CD14-positive monocyte (primary cell): ENCODE data around the gene OR4F6. TPM values are rescaled to one million over a fixed set of nuclear protein-coding genes. Genes with fewer than 3 reads are reported as not detected.

ENCODE experiments used
- DNase-seq, 3 donors: peaks; one replicate each; pipeline ENCODE4 v3.0.0-alpha.2; 2011 to 2022
- H2AFZ ChIP-seq: 2 replicates; pipeline ENCODE4 v1.6.0; 2012; ENCODE audit warnings: mild to moderate bottlenecking, low read depth, low read length, inconsistent platforms; ENCODE audit not compliant: insufficient read depth, poor library complexity, severe bottlenecking
- H3K27ac ChIP-seq, 2 donors: 1 replicate in 1 of 2; 2 replicates in 1 of 2; pipeline ENCODE4 v1.5.1; 2012 to 2013; ENCODE audit warnings: low read length in 2 of 2, control low read depth in 1 of 2, inconsistent platforms in 1 of 2, low read depth in 1 of 2, mild to moderate bottlenecking in 1 of 2
- H3K27me3 ChIP-seq, 2 donors: one replicate each; pipeline versions ENCODE4 v1.6.0 to v1.6.1; 2011 to 2013; ENCODE audit warnings: low read length in 2 of 2; ENCODE audit not compliant: control insufficient read depth in 2 of 2, insufficient read depth in 2 of 2
- H3K36me3 ChIP-seq, 2 donors: replicated peaks in 1 of 2; 1 replicate in 1 of 2; 2 replicates in 1 of 2; pipeline versions ENCODE4 v1.5.1 to v1.6.1; 2012 to 2013; ENCODE audit warnings: low read length in 2 of 2, control low read depth in 1 of 2, inconsistent platforms in 1 of 2, mild to moderate bottlenecking in 1 of 2; ENCODE audit not compliant: insufficient read depth in 2 of 2, control insufficient read depth in 1 of 2
- H3K4me1 ChIP-seq, 2 donors: 1 replicate in 1 of 2; 2 replicates in 1 of 2; pipeline versions ENCODE4 v1.5.1 to v1.6.1; 2012 to 2013; ENCODE audit warnings: low read length in 2 of 2, control low read depth in 1 of 2, inconsistent platforms in 1 of 2, mild to moderate bottlenecking in 1 of 2, moderate library complexity in 1 of 2; ENCODE audit not compliant: insufficient read depth in 2 of 2, control insufficient read depth in 1 of 2
- H3K4me2 ChIP-seq: replicated peaks from 2 replicates; pipeline ENCODE3; 2012; ENCODE audit warnings: low read length, moderate library complexity, mild to moderate bottlenecking; ENCODE audit not compliant: poor library complexity, severe bottlenecking; ENCODE audit errors: extremely low read depth
- H3K4me3 ChIP-seq, 3 experiments: fragments of 200-600 bp in 1 of 3; sonication (generic) in 1 of 3; replicated peaks in 1 of 3; 1 replicate in 2 of 3; 2 replicates in 1 of 3; pipeline ENCODE4 v1.5.1; 2011 to 2013; ENCODE audit warnings: low read length in 3 of 3, mild to moderate bottlenecking in 3 of 3, control low read depth in 2 of 3, low read depth in 2 of 3, inconsistent platforms in 1 of 3, moderate library complexity in 1 of 3
- H3K79me2 ChIP-seq: 2 replicates; pipeline ENCODE4 v1.6.0; 2012; ENCODE audit warnings: mild to moderate bottlenecking, control low read depth, inconsistent platforms, low read length, moderate library complexity; ENCODE audit not compliant: insufficient read depth
- H3K9ac ChIP-seq: 2 replicates; pipeline ENCODE4 v1.6.0; 2017; ENCODE audit warnings: low read length, mild to moderate bottlenecking; ENCODE audit not compliant: insufficient read depth, poor library complexity, severe bottlenecking
- H3K9me3 ChIP-seq, 2 donors: replicated peaks in 1 of 2; 1 replicate in 1 of 2; 2 replicates in 1 of 2; pipeline versions ENCODE4 v1.5.1 to v1.6.1; 2012 to 2013; ENCODE audit warnings: low read length in 2 of 2, control low read depth in 1 of 2; ENCODE audit not compliant: control insufficient read depth in 1 of 2, insufficient read depth in 1 of 2
- H4K20me1 ChIP-seq: 2 replicates; pipeline ENCODE4 v1.6.0; 2012; ENCODE audit warnings: mild to moderate bottlenecking, low read length, control low read depth, moderate library complexity; ENCODE audit not compliant: insufficient read depth
- H3K27ac Mint-ChIP-seq, 7 donors: one replicate each; pipeline ENCODE4 v1.8.0; 2020; ENCODE audit warnings: mild to moderate bottlenecking in 7 of 7, mixed read lengths in 7 of 7, moderate library complexity in 6 of 7, inconsistent platforms in 2 of 7
- H3K27me3 Mint-ChIP-seq, 3 donors: one replicate each; pipeline ENCODE4 v1.8.0; 2021 to 2022; ENCODE audit warnings: low read depth in 3 of 3, mild to moderate bottlenecking in 3 of 3, mixed read lengths in 3 of 3, moderate library complexity in 3 of 3, inconsistent platforms in 1 of 3
- H3K36me3 Mint-ChIP-seq, 2 donors: one replicate each; pipeline ENCODE4 v1.8.0; 2020; ENCODE audit warnings: mixed read lengths in 2 of 2, inconsistent platforms in 1 of 2, mild to moderate bottlenecking in 1 of 2
- H3K4me1 Mint-ChIP-seq: one replicate; pipeline ENCODE4 v1.8.0; 2020; ENCODE audit warnings: mild to moderate bottlenecking, mixed read lengths
- H3K4me3 Mint-ChIP-seq, 2 donors: one replicate each; pipeline ENCODE4 v1.8.0; 2020; ENCODE audit warnings: mild to moderate bottlenecking in 2 of 2, mixed read lengths in 2 of 2, moderate library complexity in 1 of 2
- H3K9me3 Mint-ChIP-seq, 7 donors: one replicate each; pipeline ENCODE4 v1.8.0; 2020 to 2022; ENCODE audit warnings: mixed read lengths in 7 of 7, mild to moderate bottlenecking in 6 of 7, moderate library complexity in 6 of 7, inconsistent platforms in 2 of 7
- CTCF ChIP-seq: fragments of 200-600 bp; IDR thresholded peaks from one replicate; pipeline ENCODE4 v1.8.0; 2022; ENCODE audit warnings: antibody characterized with exemption, mild to moderate bottlenecking
- intact Hi-C, 2 donors: fragments of 100-400 bp; cut with micrococcal nuclease; formaldehyde crosslinking; loops; one replicate each; pipeline versions ENCODE4 v1.15.0 to v1.15.1; 2023
- polyA plus RNA-seq, 3 donors: library from polyadenylated mRNA; depleted of rRNA in 1 of 3; unstranded in 2 of 3; stranded (reverse) in 1 of 3; fragments of 300-500 nt in 2 of 3; fragments of >200 nt in 1 of 3; fragmentation: Illumina TruSeq in 2 of 3; gene quantifications; 1 replicate in 2 of 3; 2 replicates in 1 of 3; pipeline ENCODE4 v1.2.3, GENCODE V29; 2012 to 2021

OR4F6 gene
- polyA plus RNA-seq, 3 donors, result not detected

GRCh38 chr15:101804375-101804774 is 1.1 kb downstream of the OR4F6 start:
- peaks cover 0 to 9% (median 6%) of the 10 kb centered on the region in 3 donors for H3K27me3 Mint-ChIP-seq
- Histone ChIP-seq H2AFZ (no peak overlapping the region), H3K4me3 (no peak overlapping the region), H3K4me2 (no peak overlapping the region), H3K9me3 (no peaks in the 10 kb centered on the region), H3K9ac (no peak overlapping the region), H3K4me1 (no peaks in the 10 kb centered on the region), H3K27ac (no peak overlapping the region), H3K36me3 (no peaks in the 10 kb centered on the region), H3K27me3 (no peaks in the 10 kb centered on the region), H4K20me1 (no peaks in the 10 kb centered on the region), H3K79me2 (no peaks in the 10 kb centered on the region)
- no peaks in the 10 kb centered on the region for H3K36me3 Mint-ChIP-seq
- H3K27ac Mint-ChIP-seq, result no peak overlapping the region
- no peak overlapping the region for H3K4me3 Mint-ChIP-seq
- peaks cover 0 to 5% (median 1%) of the 10 kb centered on the region in 7 donors for H3K9me3 Mint-ChIP-seq
- intact Hi-C loops, result no loop called here
- no peaks in the 10 kb centered on the region for H3K4me1 Mint-ChIP-seq
- no peak for DNase-seq
- no peak for TF ChIP-seq CTCF

GRCh38 chr15:101804941-101805340 is 1.6 kb downstream of the OR4F6 start:
- Histone ChIP-seq H3K9me3 (no peaks in the 10 kb centered on the region), H3K27ac (no peak overlapping the region), H3K79me2 (no peaks in the 10 kb centered on the region), H3K4me2 (no peak overlapping the region), H3K27me3 (no peaks in the 10 kb centered on the region), H3K4me3 (no peak overlapping the region), H3K4me1 (no peaks in the 10 kb centered on the region), H3K36me3 (no peaks in the 10 kb centered on the region), H4K20me1 (no peaks in the 10 kb centered on the region), H2AFZ (no peak overlapping the region), H3K9ac (no peak overlapping the region)
- no peak overlapping the region for H3K27ac Mint-ChIP-seq
- DNase-seq, result no peak
- H3K4me3 Mint-ChIP-seq, result no peak overlapping the region
- no peaks in the 10 kb centered on the region for H3K36me3 Mint-ChIP-seq
- no peaks in the 10 kb centered on the region for H3K4me1 Mint-ChIP-seq
- TF ChIP-seq CTCF, result no peak
- intact Hi-C loops, result no loop called here
- peaks cover 0 to 9% (median 7%) of the 10 kb centered on the region in 3 donors for H3K27me3 Mint-ChIP-seq
- peaks cover 0 to 5% (median 1%) of the 10 kb centered on the region in 7 donors for H3K9me3 Mint-ChIP-seq
